ENCODE results near the gene CDKN1C. TPM values are rescaled to one million over a fixed set of nuclear protein-coding genes. Genes with fewer than 3 reads are reported as not detected.
A peak's percentile ranks its signal among the peaks of the same experiment; 100 is the strongest.

CDKN1C gene
- 31.1 and 31.5 TPM in 2 replicates for total RNA-seq
- polyA plus RNA-seq: 5.2 and 8.6 TPM in 2 replicates
- polyA plus RNA-seq (2012): 9.0 and 12.6 TPM in 2 replicates
- polyA minus RNA-seq (ENCODE audit: low replicate concordance): 1.1 and 2.5 TPM in 2 replicates

DNA sequence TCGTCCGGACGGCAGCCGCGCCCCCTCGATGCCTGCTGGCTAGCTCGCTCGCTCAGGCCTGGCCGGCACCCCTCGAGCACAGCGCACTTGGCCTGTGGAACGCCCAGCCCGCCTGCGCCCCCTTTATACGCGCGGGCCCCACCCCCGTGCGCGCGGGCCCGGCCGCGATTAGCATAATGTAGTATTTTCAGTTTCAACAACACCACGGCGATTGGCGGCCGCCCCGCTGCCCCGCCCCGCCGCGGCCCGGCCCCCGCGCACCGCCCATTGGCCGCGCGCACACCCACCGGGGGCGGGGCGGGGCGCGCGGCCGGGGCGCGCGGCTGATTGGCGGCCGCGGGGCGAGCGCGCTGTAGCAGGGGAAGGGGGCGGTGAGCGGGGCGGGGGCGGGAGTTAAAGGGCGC lies at the start of gene CDKN1C:
TSS of gene CDKN1C (minus strand) at position 98 of the 404 bp plus-strand sequence. CDS start 319 bp downstream, outside the sequence.
- H4K20me1 ChIP-seq (ENCODE audit: control insufficient read depth, extremely low read depth, insufficient read depth, low read length): no peaks in the 10 kb centered on the region
- H3K27ac ChIP-seq (ENCODE audit: insufficient read depth, low read length): no peak within 1 kb of the TSS
- no peaks in the 10 kb centered on the region for H3K9me3 ChIP-seq (ENCODE audit: control insufficient read depth, insufficient read depth, low read depth, low read length)
- DNase-seq (ENCODE audit: low read depth in 2 of 2): peak; percentile 74 to 89
- H3K4me3 ChIP-seq (replicated peaks in 1 of 4; ENCODE audit: control extremely low read depth in 1 of 4, insufficient read depth in 1 of 4, low read depth in 3 of 4, low read length in 4 of 4): peak within 1 kb of the TSS; percentile 50 to 77 (median 63)
- H3K9ac ChIP-seq (ENCODE audit: insufficient read depth, low read length): peak within 1 kb of the TSS; percentile 16
- H2AFZ ChIP-seq (ENCODE audit: low read length): peak within 1 kb of the TSS; percentile 30
- no peaks in the 10 kb centered on the region for H3K36me3 ChIP-seq (ENCODE audit: control insufficient read depth, insufficient read depth, low read length)
- peak within 1 kb of the TSS; percentile 59 for H3K4me2 ChIP-seq (ENCODE audit: extremely low read depth, insufficient read depth, low read length)
- no peaks in the 10 kb centered on the region for H3K4me1 ChIP-seq (ENCODE audit: control insufficient read depth, extremely low read depth, insufficient read depth, low read length)
- H3K27me3 ChIP-seq (ENCODE audit: control insufficient read depth, insufficient read depth, low read length): peaks cover 3% of the 10 kb centered on the region
- no peaks in the 10 kb centered on the region for H3K79me2 ChIP-seq (ENCODE audit: control insufficient read depth, insufficient read depth, low read length)
- TF ChIP-seq, protein P1, sequence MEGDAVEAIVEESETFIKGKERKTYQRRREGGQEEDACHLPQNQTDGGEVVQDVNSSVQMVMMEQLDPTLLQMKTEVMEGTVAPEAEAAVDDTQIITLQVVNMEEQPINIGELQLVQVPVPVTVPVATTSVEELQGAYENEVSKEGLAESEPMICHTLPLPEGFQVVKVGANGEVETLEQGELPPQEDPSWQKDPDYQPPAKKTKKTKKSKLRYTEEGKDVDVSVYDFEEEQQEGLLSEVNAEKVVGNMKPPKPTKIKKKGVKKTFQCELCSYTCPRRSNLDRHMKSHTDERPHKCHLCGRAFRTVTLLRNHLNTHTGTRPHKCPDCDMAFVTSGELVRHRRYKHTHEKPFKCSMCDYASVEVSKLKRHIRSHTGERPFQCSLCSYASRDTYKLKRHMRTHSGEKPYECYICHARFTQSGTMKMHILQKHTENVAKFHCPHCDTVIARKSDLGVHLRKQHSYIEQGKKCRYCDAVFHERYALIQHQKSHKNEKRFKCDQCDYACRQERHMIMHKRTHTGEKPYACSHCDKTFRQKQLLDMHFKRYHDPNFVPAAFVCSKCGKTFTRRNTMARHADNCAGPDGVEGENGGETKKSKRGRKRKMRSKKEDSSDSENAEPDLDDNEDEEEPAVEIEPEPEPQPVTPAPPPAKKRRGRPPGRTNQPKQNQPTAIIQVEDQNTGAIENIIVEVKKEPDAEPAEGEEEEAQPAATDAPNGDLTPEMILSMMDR (conservative IDR thresholded peaks at IDR 0.05 in 1 of 2, IDR thresholded peaks at IDR 0.05 in 1 of 2; ENCODE audit: low read depth in 1 of 2, low read length in 2 of 2): no peak

DNA sequence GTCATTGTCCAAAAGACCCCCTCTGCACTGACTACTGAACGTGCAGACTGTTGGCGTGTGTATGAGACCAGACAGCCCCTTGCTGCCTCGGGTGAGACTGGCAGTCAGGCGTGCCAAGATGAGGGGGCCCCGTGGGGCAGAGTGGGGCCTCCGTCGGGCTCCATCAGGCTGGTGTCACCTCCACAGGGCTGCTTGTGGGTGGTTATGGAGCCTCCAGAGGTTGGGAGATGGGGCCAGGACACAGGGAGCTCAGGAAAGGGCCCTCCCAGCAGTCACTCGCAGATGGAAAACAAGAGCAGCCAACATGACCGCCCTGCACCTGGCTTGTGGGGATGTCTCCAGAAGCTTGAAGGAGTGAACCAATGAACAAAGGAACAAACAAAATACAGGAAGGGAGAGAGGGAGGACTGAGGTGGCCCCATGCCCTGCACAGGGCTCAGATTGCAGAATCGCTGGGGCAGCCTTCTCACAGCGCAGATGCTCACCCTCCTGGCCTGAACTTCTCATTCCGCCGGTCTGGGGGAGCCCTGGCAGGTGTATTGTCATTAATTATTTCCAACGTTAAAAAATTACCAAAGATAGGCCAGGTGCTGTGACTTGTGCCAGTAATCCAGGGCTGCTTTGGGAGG lies 49.1 kb upstream of the CDKN1C start:
- H3K4me3 ChIP-seq (replicated peaks in 1 of 4; ENCODE audit: control extremely low read depth in 1 of 4, insufficient read depth in 1 of 4, low read depth in 3 of 4, low read length in 4 of 4): no peak overlapping the region
- H3K27ac ChIP-seq (ENCODE audit: insufficient read depth, low read length): no peak overlapping the region
- H2AFZ ChIP-seq (ENCODE audit: low read length): no peak overlapping the region
- H3K79me2 ChIP-seq (ENCODE audit: control insufficient read depth, insufficient read depth, low read length): no peaks in the 10 kb centered on the region
- H3K4me2 ChIP-seq (ENCODE audit: extremely low read depth, insufficient read depth, low read length): no peak overlapping the region
- peaks cover 2% of the 10 kb centered on the region for H3K9me3 ChIP-seq (ENCODE audit: control insufficient read depth, insufficient read depth, low read depth, low read length)
- DNase-seq (ENCODE audit: low read depth in 2 of 2): no peak
- no peak for TF ChIP-seq EZH2 (IDR thresholded peaks at IDR 0.05; ENCODE audit: low read length, missing control alignments)
- TF ChIP-seq, protein P1 (conservative IDR thresholded peaks at IDR 0.05 in 1 of 2, IDR thresholded peaks at IDR 0.05 in 1 of 2; ENCODE audit: low read depth in 1 of 2, low read length in 2 of 2): no peak
- peaks cover 10% of the 10 kb centered on the region for H3K4me1 ChIP-seq (ENCODE audit: control insufficient read depth, extremely low read depth, insufficient read depth, low read length)
- no peaks in the 10 kb centered on the region for H4K20me1 ChIP-seq (ENCODE audit: control insufficient read depth, extremely low read depth, insufficient read depth, low read length)
- no peaks in the 10 kb centered on the region for H3K36me3 ChIP-seq (ENCODE audit: control insufficient read depth, insufficient read depth, low read length)
- H3K27me3 ChIP-seq (ENCODE audit: control insufficient read depth, insufficient read depth, low read length): no peaks in the 10 kb centered on the region
- no peak overlapping the region for H3K9ac ChIP-seq (ENCODE audit: insufficient read depth, low read length)

DNA sequence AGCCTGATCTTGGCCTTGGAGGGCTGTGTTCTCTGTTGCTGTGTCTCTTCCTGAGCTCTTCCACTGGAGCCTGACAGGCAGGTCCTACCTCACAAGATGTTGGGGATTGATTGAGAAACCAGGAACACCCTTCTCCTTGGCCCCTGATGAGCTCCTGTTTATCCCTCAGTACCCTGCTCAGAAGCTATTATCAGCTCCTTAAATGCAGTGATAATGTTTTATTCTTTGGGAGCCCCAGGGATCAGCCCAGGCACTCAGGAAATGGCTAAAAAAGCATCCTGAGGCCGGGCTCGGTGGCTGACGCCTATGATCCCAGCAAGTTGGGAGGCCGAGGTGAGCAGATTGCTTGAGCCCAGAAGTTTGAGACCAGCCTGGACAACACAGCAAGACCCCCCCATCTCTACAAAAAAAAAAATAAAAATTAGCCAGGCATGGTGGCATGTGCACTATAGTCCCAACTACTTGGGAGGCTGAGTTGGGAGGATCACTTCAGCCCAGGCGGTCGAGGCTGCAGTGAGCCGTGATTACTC lies 48.5 kb upstream of the CDKN1C start:
- Histone ChIP-seq H3K9ac (ENCODE audit: insufficient read depth, low read length) (no peak overlapping the region), H2AFZ (ENCODE audit: low read length) (no peak overlapping the region), H3K4me3 (replicated peaks in 1 of 4; ENCODE audit: control extremely low read depth in 1 of 4, insufficient read depth in 1 of 4, low read depth in 3 of 4, low read length in 4 of 4) (no peak overlapping the region), H3K4me2 (ENCODE audit: extremely low read depth, insufficient read depth, low read length) (no peak overlapping the region), H3K79me2 (ENCODE audit: control insufficient read depth, insufficient read depth, low read length) (no peaks in the 10 kb centered on the region), H3K27ac (ENCODE audit: insufficient read depth, low read length) (no peak overlapping the region), H3K9me3 (ENCODE audit: control insufficient read depth, insufficient read depth, low read depth, low read length) (peaks cover 2% of the 10 kb centered on the region), H3K27me3 (ENCODE audit: control insufficient read depth, insufficient read depth, low read length) (no peaks in the 10 kb centered on the region), H3K4me1 (ENCODE audit: control insufficient read depth, extremely low read depth, insufficient read depth, low read length) (peaks cover 11% of the 10 kb centered on the region), H4K20me1 (ENCODE audit: control insufficient read depth, extremely low read depth, insufficient read depth, low read length) (no peaks in the 10 kb centered on the region), H3K36me3 (ENCODE audit: control insufficient read depth, insufficient read depth, low read length) (no peaks in the 10 kb centered on the region)
- TF ChIP-seq EZH2 (IDR thresholded peaks at IDR 0.05; ENCODE audit: low read length, missing control alignments): no peak
- TF ChIP-seq, protein P1 (conservative IDR thresholded peaks at IDR 0.05 in 1 of 2, IDR thresholded peaks at IDR 0.05 in 1 of 2; ENCODE audit: low read depth in 1 of 2, low read length in 2 of 2): no peak
- no peak for DNase-seq (ENCODE audit: low read depth in 2 of 2)

Measured in fibroblast of lung (primary cell).